Loucy (cell line): Measurements from ENCODE around the gene SAMD4A.
"Not testable (repeated sequence)": the region's sequence is repeated elsewhere in the genome, so short reads cannot be mapped to it uniquely, and the experiment has no call there.

ENCODE experiments used
- H2AFZ ChIP-seq: fragments of 200-600 bp; sonication (generic); 2 replicates; pipeline ENCODE4 v1.6.0; 2016; ENCODE audit warnings: antibody characterized with exemption, mild to moderate bottlenecking, low read length, moderate library complexity
- H3F3A ChIP-seq: fragments of 200-600 bp; 2 replicates; pipeline ENCODE4 v1.6.0; 2016; ENCODE audit warnings: antibody characterized with exemption, low read depth, mild to moderate bottlenecking
- H3K27me3 ChIP-seq: fragments of 200-600 bp; sonication (generic); 2 replicates; pipeline ENCODE4 v1.6.1; 2014; ENCODE audit warnings: low read length, mild to moderate bottlenecking; ENCODE audit not compliant: insufficient read depth, poor library complexity, severe bottlenecking
- H3K36me3 ChIP-seq: fragments of 200-600 bp; sonication (generic); 2 replicates; pipeline ENCODE4 v1.6.1; 2016; ENCODE audit warnings: low read length; ENCODE audit not compliant: insufficient read depth
- H3K4me1 ChIP-seq: fragments of 200-600 bp; sonication (generic); 2 replicates; pipeline ENCODE4 v1.5.1; 2014; ENCODE audit warnings: low read length, mild to moderate bottlenecking; ENCODE audit not compliant: insufficient read depth, poor library complexity, severe bottlenecking
- H3K4me2 ChIP-seq: fragments of 200-600 bp; sonication (generic); 2 replicates; pipeline ENCODE4 v1.6.0; 2014; ENCODE audit warnings: antibody characterized with exemption, low read length, low read depth, mild to moderate bottlenecking; ENCODE audit not compliant: poor library complexity, severe bottlenecking
- H3K4me3 ChIP-seq: fragments of 200-600 bp; sonication (generic); 2 replicates; pipeline ENCODE4 v1.5.1; 2014; ENCODE audit warnings: low read length, mild to moderate bottlenecking, mixed read lengths; ENCODE audit not compliant: poor library complexity, severe bottlenecking
- H3K79me2 ChIP-seq: fragments of 200-600 bp; sonication (generic); 2 replicates; pipeline ENCODE4 v1.6.1; 2014; ENCODE audit warnings: low read length; ENCODE audit not compliant: insufficient read depth
- H3K9ac ChIP-seq: fragments of 200-600 bp; sonication (generic); 2 replicates; pipeline ENCODE4 v1.6.0; 2014; ENCODE audit warnings: mild to moderate bottlenecking, low read depth, low read length, moderate library complexity; ENCODE audit not compliant: poor library complexity, severe bottlenecking
- H3K9me2 ChIP-seq: fragments of 200-600 bp; sonication (generic); replicated peaks from 2 replicates; pipeline ENCODE4 v1.6.1; 2016; ENCODE audit warnings: low read depth, low read length, mixed read lengths
- H3K9me3 ChIP-seq: fragments of 200-600 bp; sonication (generic); 2 replicates; pipeline ENCODE4 v1.6.1; 2014; ENCODE audit warnings: mild to moderate bottlenecking, antibody characterized with exemption, low read length, low read depth; ENCODE audit not compliant: insufficient read depth
- H4K20me1 ChIP-seq: fragments of 200-600 bp; sonication (generic); 2 replicates; pipeline ENCODE4 v1.6.0; 2014; ENCODE audit warnings: antibody characterized with exemption, low read length, mild to moderate bottlenecking; ENCODE audit not compliant: insufficient read depth, poor library complexity, severe bottlenecking
- EZH2phosphoT487 ChIP-seq: fragments of 200-600 bp; IDR thresholded peaks from 2 replicates; pipeline ENCODE4 v1.6.1; 2018; ENCODE audit warnings: antibody characterized with exemption, mild to moderate bottlenecking, moderate library complexity, borderline replicate concordance
- TF ChIP-seq, protein P1 (sequence below): fragments of 200-600 bp; sonication (generic); conservative IDR thresholded peaks from 2 replicates; pipeline ENCODE4 v1.5.1; 2014; ENCODE audit warnings: mild to moderate bottlenecking, antibody characterized with exemption, low read length

The SAMD4A gene

GRCh38 chr14:54621686-54622085, 54.8 kb downstream of the SAMD4A start:
- no peak overlapping the region for H3K4me3 ChIP-seq
- no peaks in the 10 kb centered on the region for H3K9me2 ChIP-seq
- TF ChIP-seq, protein P1, sequence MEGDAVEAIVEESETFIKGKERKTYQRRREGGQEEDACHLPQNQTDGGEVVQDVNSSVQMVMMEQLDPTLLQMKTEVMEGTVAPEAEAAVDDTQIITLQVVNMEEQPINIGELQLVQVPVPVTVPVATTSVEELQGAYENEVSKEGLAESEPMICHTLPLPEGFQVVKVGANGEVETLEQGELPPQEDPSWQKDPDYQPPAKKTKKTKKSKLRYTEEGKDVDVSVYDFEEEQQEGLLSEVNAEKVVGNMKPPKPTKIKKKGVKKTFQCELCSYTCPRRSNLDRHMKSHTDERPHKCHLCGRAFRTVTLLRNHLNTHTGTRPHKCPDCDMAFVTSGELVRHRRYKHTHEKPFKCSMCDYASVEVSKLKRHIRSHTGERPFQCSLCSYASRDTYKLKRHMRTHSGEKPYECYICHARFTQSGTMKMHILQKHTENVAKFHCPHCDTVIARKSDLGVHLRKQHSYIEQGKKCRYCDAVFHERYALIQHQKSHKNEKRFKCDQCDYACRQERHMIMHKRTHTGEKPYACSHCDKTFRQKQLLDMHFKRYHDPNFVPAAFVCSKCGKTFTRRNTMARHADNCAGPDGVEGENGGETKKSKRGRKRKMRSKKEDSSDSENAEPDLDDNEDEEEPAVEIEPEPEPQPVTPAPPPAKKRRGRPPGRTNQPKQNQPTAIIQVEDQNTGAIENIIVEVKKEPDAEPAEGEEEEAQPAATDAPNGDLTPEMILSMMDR = no peak
- no peak for TF ChIP-seq EZH2phosphoT487
- no peaks in the 10 kb centered on the region for H4K20me1 ChIP-seq
- no peaks in the 10 kb centered on the region for H3K79me2 ChIP-seq
- no peaks in the 10 kb centered on the region for H3K9me3 ChIP-seq
- no peak overlapping the region for H3K9ac ChIP-seq
- H3K27me3 ChIP-seq = no peaks in the 10 kb centered on the region
- no peaks in the 10 kb centered on the region for H3K36me3 ChIP-seq
- H3K4me2 ChIP-seq = no peak overlapping the region
- H2AFZ ChIP-seq = no peak overlapping the region
- H3F3A ChIP-seq = no peaks in the 10 kb centered on the region
- H3K4me1 ChIP-seq = peaks cover 32% of the 10 kb centered on the region

DNA sequence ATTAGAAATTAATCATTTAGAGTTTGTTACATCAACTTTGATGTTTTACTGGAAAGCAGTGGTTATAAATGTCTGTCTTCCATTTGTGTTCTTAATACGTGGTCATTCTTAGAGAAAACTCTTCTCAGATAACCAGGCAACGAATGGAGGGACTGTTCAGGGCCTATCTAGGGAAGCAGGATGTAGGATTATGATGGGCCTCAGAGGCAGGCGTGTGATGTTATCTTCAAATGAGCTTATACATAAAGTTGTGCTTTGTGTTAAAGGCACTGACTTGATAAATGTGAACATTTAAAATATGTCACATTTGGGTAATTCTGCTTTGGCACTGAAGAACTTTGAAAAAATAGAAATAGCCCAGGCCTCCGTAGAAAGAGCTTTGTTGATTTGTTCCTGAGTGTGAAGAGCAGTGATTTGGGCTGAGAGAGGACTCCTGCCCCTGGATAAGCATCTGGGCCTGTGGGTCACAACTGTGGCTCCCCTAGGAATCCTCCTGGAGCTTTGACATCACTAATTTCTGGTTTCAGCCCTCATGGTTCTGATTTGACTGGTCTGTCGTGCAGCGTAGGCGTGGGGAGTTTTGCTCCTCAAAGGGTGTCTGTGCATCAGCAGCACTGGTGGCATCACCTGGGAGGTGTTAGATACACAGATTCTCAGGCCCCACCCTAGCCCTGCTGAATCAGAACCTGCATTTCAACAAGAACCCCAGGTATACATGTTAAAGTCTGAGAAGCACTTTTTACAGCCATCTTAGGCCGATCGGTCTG, 55.4 kb downstream of the SAMD4A start:
- Histone ChIP-seq H3K9me2 (no peaks in the 10 kb centered on the region), H3K27me3 (no peaks in the 10 kb centered on the region), H3K4me3 (no peak overlapping the region), H3F3A (peaks cover 5% of the 10 kb centered on the region), H2AFZ (no peak overlapping the region), H4K20me1 (no peaks in the 10 kb centered on the region), H3K9ac (no peak overlapping the region), H3K4me1 (peaks cover 39% of the 10 kb centered on the region), H3K9me3 (no peaks in the 10 kb centered on the region), H3K36me3 (no peaks in the 10 kb centered on the region), H3K4me2 (no peak overlapping the region), H3K79me2 (no peaks in the 10 kb centered on the region)
- TF ChIP-seq, protein P1 = no peak
- no peak for TF ChIP-seq EZH2phosphoT487

DNA sequence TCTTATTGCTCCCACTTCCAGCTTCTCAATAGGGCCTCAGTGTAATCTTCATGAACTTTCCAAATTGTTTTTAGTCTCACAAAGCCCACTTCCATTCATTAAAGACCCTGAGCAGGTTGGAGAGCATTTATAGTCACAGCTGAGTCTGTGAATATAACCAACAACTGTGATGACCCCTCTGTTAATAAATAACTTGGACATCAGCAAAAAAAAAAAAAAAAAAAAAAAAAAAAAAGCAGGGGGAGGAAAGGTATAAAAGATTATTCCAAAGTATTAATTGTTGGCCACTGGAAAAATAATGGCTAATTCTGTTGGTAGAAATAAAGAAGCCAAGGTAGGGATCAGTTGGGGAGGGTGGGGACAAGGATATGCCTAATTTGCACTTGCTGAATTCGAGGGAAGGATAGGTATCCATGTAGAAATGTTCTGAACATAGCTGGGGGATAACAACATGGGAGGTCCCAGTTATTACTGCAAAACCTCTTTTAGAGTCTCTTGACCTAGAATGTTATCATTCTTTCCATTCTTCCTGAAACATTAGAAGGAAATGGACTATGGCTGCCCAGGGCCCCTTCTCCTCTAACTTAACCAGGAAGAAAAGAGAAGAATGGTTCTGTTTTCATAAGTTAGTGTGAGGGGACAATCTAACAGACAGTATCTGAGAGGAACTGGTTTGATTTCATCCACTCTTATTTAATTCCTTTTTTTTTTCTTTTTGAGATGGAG, 56.5 kb downstream of the SAMD4A start:
- Histone ChIP-seq H3K4me2 (no peak overlapping the region), H4K20me1 (no peaks in the 10 kb centered on the region), H3K9me3 (no peaks in the 10 kb centered on the region), H3K36me3 (no peaks in the 10 kb centered on the region), H3K9me2 (no peaks in the 10 kb centered on the region), H3K27me3 (no peaks in the 10 kb centered on the region), H3F3A (peaks cover 7% of the 10 kb centered on the region), H3K79me2 (no peaks in the 10 kb centered on the region), H3K4me1 (peaks cover 48% of the 10 kb centered on the region), H3K4me3 (no peak overlapping the region), H2AFZ (no peak overlapping the region), H3K9ac (no peak overlapping the region)
- TF ChIP-seq, protein P1 = no peak
- no peak for TF ChIP-seq EZH2phosphoT487

DNA sequence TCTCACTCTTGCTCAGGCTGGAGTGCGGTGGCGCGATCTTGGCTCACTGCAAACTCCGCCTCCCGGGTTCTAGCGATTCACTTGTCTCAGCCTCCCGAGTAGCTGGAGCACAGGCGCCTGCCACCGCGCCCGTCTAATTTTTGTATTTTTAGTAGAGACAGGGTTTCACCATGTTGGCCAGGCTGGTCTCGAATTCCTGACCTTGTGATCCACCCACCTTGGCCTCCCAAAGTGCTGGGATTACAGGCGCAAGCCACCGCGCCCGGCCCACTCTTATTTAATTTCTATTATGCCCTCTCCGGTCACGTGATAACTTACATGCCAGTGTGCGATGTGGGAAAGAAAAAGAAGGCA, 57.1 kb downstream of the SAMD4A start:
- H3K4me1 ChIP-seq = peaks cover 52% of the 10 kb centered on the region
- not testable (repeated sequence) for H3K9me3 ChIP-seq, H3K4me2 ChIP-seq, H3K36me3 ChIP-seq, H2AFZ ChIP-seq, H4K20me1 ChIP-seq, H3K9me2 ChIP-seq, H3K9ac ChIP-seq, H3K79me2 ChIP-seq, H3K27me3 ChIP-seq, H3F3A ChIP-seq, H3K4me3 ChIP-seq
